Uterus (tissue), 2 donors: ENCODE measurements around the gene TBXAS1.

Experiments used
- CTCF ChIP-seq, 4 experiments: fragments of 200-600 bp in 2 of 4; fragments of 450-650 bp in 2 of 4; sonication (generic) in 2 of 4; IDR thresholded peaks; one replicate each; pipeline ENCODE4 v1.5.1; 2016 to 2019; ENCODE audit warnings: antibody characterized with exemption in 4 of 4, mild to moderate bottlenecking in 2 of 4, moderate library complexity in 1 of 4
- POLR2A ChIP-seq, 2 donors: fragments of 450-650 bp; IDR thresholded peaks; one replicate each; pipeline ENCODE4 v1.6.1; 2016; ENCODE audit warnings: antibody characterized with exemption in 2 of 2, mild to moderate bottlenecking in 1 of 2, moderate library complexity in 1 of 2

DNA sequence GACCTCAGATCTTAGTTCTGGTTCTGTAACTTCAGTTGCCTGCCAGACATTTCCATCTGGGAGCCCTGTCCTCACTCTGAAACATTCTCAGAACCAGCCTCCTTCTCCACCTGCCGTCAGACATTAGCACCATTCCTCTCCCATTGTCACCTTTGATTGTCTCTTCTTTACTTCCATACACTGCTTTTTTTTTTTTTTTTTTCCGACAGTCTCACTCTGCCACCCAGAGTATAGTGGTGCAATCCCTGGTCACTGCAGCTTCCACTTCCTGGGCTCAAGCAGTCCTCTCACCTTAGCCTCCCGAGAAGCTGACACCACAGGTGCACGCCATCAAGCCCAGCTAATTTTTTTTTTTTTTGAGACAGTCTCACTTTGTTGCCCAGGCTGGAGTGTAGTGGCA lies 30.2 kb upstream of the TBXAS1 start:
- TF ChIP-seq CTCF (IDR thresholded peaks at IDR 0.05) (no peak), POLR2A (IDR thresholded peaks at IDR 0.05) (no peak)
